Sigmoid colon (tissue), 7 donors: ENCODE measurements around the gene SUV39H2. TPM values are rescaled to one million over a fixed set of nuclear protein-coding genes. Genes with fewer than 3 reads are reported as not detected.
"Not testable (repeated sequence)": the region's sequence is repeated elsewhere in the genome, so short reads cannot be mapped to it uniquely, and the experiment has no call there.

Experiments
- DNase-seq: peaks from one replicate; pipeline ENCODE4 v3.0.0-alpha.2; 2019
- H3K27ac ChIP-seq, 4 donors: fragments of 200-600 bp; sonication (generic); one replicate each; pipeline ENCODE4 v1.5.1; 2016 to 2019; ENCODE audit warnings: mild to moderate bottlenecking in 1 of 4
- H3K27me3 ChIP-seq, 3 donors: fragments of 200-600 bp; sonication (generic); one replicate each; pipeline ENCODE4 v1.5.1; 2019; ENCODE audit warnings: mild to moderate bottlenecking in 1 of 3
- H3K36me3 ChIP-seq, 4 donors: fragments of 200-600 bp; sonication (generic); one replicate each; pipeline ENCODE4 v1.5.1; 2016 to 2019
- H3K4me1 ChIP-seq, 4 donors: fragments of 200-600 bp; sonication (generic); one replicate each; pipeline ENCODE4 v1.5.1; 2017 to 2019
- H3K4me3 ChIP-seq, 4 donors: fragments of 200-600 bp; sonication (generic); one replicate each; pipeline ENCODE4 v1.5.1; 2017 to 2019; ENCODE audit warnings: mild to moderate bottlenecking in 2 of 4, moderate library complexity in 1 of 4
- H3K9me3 ChIP-seq, 4 donors: fragments of 200-600 bp in 3 of 4; sonication (generic) in 3 of 4; one replicate each; pipeline versions ENCODE4 v1.5.1 to v1.6.1; 2013 to 2019
- EP300 ChIP-seq, 4 donors: sonication (generic); formaldehyde crosslinking; IDR thresholded peaks; one replicate each; pipeline ENCODE4 v1.6.1; 2017; ENCODE audit warnings: antibody characterized with exemption in 4 of 4
- POLR2A ChIP-seq, 2 donors: fragments of 450-650 bp; IDR thresholded peaks; one replicate each; pipeline ENCODE4 v1.6.1; 2016; ENCODE audit warnings: antibody characterized with exemption in 2 of 2, mild to moderate bottlenecking in 2 of 2, moderate library complexity in 2 of 2
- POLR2AphosphoS5 ChIP-seq, 4 donors: sonication (generic); formaldehyde crosslinking; IDR thresholded peaks; one replicate each; pipeline ENCODE4 v1.6.1; 2017; ENCODE audit warnings: antibody characterized with exemption in 4 of 4
- WGBS, 2 donors: extraction: QIAGEN DNeasy Blood & Tissue Kit; methylation state at CpG; one replicate each; pipeline ENCODE4 v1.1.7; 2013; 5-methylcytosine and 5-hydroxymethylcytosine counted together
- intact Hi-C: fragments of 100-400 bp; cut with DNase I; formaldehyde crosslinking; loops from one replicate; pipeline ENCODE4 v1.15.1; 2023
- polyA plus RNA-seq, 3 donors: library from polyadenylated mRNA; stranded (reverse); fragments of 200-250 nt; gene quantifications; one replicate each; pipeline ENCODE4 v1.2.3, GENCODE V29; 2013
- total RNA-seq, 4 donors: library from RNA; depleted of rRNA; stranded (reverse); fragments of >200 nt; gene quantifications; one replicate each; pipeline ENCODE4 v1.1.0, GENCODE V29; 2016
- TF ChIP-seq, protein P1 (sequence below), 4 experiments: fragments of 450-650 bp in 3 of 4; fragments of 200-600 bp in 1 of 4; IDR thresholded peaks; one replicate each; pipeline ENCODE4 v1.5.1; 2016 to 2019; ENCODE audit warnings: antibody characterized with exemption in 4 of 4, mild to moderate bottlenecking in 3 of 4, moderate library complexity in 2 of 4
- donor health status: healthy with polysubstance abuse.
- donor health status: Bipolar disorder and iron deficiency.
- donor health status: healthy.

SUV39H2 gene
- total and polyA plus RNA-seq, 7 donors, result 3.9 to 6.4 (median 4.7) TPM

DNA sequence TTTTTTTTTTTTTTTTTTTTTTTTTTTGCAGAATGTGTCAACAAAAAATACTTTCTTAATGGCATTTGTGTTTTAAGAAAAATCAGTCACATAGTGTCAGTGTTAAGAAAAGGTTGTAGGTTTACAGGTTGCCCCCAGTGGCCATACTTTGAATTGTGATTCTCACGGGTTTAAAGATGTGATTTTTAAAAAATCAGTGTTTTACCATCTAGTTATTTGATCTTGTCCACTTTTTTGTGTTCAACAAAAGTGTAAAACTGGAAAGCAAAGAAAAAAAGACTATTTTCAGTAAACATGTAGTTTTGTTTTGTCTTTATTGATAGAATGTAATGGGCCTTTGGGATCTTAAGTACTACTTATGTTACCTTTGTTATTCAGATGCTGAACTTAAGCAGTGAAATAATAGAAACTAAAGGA, 25.7 kb downstream of the SUV39H2 start:
- H3K4me1 ChIP-seq, result no peaks in the 10 kb centered on the region
- TF ChIP-seq POLR2A (IDR thresholded peaks at IDR 0.05) (no peak), POLR2AphosphoS5 (IDR thresholded peaks at IDR 0.05) (no peak), EP300 (IDR thresholded peaks at IDR 0.05) (no peak)
- TF ChIP-seq, protein P1, sequence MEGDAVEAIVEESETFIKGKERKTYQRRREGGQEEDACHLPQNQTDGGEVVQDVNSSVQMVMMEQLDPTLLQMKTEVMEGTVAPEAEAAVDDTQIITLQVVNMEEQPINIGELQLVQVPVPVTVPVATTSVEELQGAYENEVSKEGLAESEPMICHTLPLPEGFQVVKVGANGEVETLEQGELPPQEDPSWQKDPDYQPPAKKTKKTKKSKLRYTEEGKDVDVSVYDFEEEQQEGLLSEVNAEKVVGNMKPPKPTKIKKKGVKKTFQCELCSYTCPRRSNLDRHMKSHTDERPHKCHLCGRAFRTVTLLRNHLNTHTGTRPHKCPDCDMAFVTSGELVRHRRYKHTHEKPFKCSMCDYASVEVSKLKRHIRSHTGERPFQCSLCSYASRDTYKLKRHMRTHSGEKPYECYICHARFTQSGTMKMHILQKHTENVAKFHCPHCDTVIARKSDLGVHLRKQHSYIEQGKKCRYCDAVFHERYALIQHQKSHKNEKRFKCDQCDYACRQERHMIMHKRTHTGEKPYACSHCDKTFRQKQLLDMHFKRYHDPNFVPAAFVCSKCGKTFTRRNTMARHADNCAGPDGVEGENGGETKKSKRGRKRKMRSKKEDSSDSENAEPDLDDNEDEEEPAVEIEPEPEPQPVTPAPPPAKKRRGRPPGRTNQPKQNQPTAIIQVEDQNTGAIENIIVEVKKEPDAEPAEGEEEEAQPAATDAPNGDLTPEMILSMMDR (IDR thresholded peaks at IDR 0.05), result peak in 1 of 4 experiments; percentile 43
- WGBS, 2 donors, result 19 to 38% methylated on average over 1 of the region's 1 CpG
- no peak for DNase-seq
- H3K9me3 ChIP-seq, result no peaks in the 10 kb centered on the region
- no peak overlapping the region for H3K4me3 ChIP-seq
- no peaks in the 10 kb centered on the region for H3K27me3 ChIP-seq
- H3K36me3 ChIP-seq, result peaks cover 0 to 34% (median 4%) of the 10 kb centered on the region in 4 donors
- intact Hi-C loops, result no loop called here
- no peak overlapping the region for H3K27ac ChIP-seq

DNA sequence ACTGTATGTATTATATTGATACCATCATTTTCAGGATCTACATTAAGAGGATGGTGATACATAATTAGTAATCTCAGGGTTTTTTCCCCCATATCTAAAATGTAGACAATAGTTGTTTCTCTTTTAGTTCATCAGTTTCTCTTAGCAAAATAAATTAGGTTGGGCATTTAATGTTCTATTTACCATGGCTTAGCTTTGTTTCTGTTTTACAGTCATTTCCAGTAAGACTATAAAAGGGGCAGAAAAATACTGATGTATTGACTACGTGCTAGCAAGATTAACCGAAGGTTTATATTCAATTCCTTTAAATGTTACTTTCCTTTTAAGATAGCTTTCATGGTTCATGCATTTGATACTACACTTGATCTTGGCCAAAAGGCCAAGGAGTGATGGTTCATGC, 26.2 kb downstream of the SUV39H2 start:
- no peak overlapping the region for H3K27ac ChIP-seq
- intact Hi-C loops, result no loop called here
- peaks cover 0 to 31% (median 4%) of the 10 kb centered on the region in 4 donors for H3K36me3 ChIP-seq
- no peak for TF ChIP-seq POLR2A (IDR thresholded peaks at IDR 0.05)
- TF ChIP-seq, protein P1 (IDR thresholded peaks at IDR 0.05), result no peak
- no peak for TF ChIP-seq EP300 (IDR thresholded peaks at IDR 0.05)
- TF ChIP-seq POLR2AphosphoS5 (IDR thresholded peaks at IDR 0.05), result no peak
- 95% methylated on average over 2 of the region's 2 CpGs for WGBS, 2 donors
- H3K4me3 ChIP-seq, result no peak overlapping the region
- no peak for DNase-seq
- no peaks in the 10 kb centered on the region for H3K9me3 ChIP-seq
- no peaks in the 10 kb centered on the region for H3K4me1 ChIP-seq
- no peaks in the 10 kb centered on the region for H3K27me3 ChIP-seq

GRCh38 chr10:14905890-14906289, 27.2 kb downstream of the SUV39H2 start:
- Histone ChIP-seq H3K36me3 (peaks cover 0 to 35% (median 6%) of the 10 kb centered on the region in 4 donors), H3K27ac (no peak overlapping the region), H3K4me1 (no peaks in the 10 kb centered on the region), H3K27me3 (no peaks in the 10 kb centered on the region), H3K4me3 (no peak overlapping the region), H3K9me3 (no peaks in the 10 kb centered on the region)
- WGBS, 2 donors, result 67 to 91% methylated on average over 2 of the region's 2 CpGs
- intact Hi-C loops, result no loop called here
- no peak for DNase-seq
- TF ChIP-seq POLR2A (IDR thresholded peaks at IDR 0.05) (no peak), EP300 (IDR thresholded peaks at IDR 0.05) (no peak), POLR2AphosphoS5 (IDR thresholded peaks at IDR 0.05) (no peak)
- TF ChIP-seq, protein P1 (IDR thresholded peaks at IDR 0.05), result no peak

DNA sequence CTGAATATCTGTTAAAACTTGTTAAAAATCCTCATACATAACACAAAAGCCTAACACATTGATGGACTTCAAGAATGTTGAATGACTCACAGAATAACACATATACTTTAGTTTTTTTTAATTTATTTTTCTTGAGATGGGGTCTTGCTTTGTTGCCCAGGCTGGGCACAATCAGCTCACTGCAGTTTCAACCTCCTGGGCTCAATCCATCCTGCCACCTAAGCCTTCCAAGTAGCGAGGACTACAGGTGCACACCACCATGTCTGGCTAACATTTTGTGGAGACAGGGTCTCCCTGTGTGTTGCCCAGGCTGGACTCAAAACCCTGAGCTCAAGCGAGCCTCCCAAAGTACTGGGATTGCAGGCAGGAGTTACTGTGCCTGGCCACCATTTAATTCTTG, 28.1 kb downstream of the SUV39H2 start:
- 96 to 99% methylated on average over 2 of the region's 2 CpGs for WGBS, 2 donors
- Histone ChIP-seq H3K36me3 (peaks cover 0 to 41% (median 6%) of the 10 kb centered on the region in 4 donors), H3K27me3 (no peaks in the 10 kb centered on the region), H3K27ac (no peak overlapping the region), H3K9me3 (no peaks in the 10 kb centered on the region), H3K4me1 (no peaks in the 10 kb centered on the region), H3K4me3 (no peak overlapping the region)
- TF ChIP-seq, protein P1 (IDR thresholded peaks at IDR 0.05), result no peak
- no peak for TF ChIP-seq EP300 (IDR thresholded peaks at IDR 0.05)
- no peak for TF ChIP-seq POLR2AphosphoS5 (IDR thresholded peaks at IDR 0.05)
- no peak for TF ChIP-seq POLR2A (IDR thresholded peaks at IDR 0.05)
- intact Hi-C loops, result no loop called here
- no peak for DNase-seq

DNA sequence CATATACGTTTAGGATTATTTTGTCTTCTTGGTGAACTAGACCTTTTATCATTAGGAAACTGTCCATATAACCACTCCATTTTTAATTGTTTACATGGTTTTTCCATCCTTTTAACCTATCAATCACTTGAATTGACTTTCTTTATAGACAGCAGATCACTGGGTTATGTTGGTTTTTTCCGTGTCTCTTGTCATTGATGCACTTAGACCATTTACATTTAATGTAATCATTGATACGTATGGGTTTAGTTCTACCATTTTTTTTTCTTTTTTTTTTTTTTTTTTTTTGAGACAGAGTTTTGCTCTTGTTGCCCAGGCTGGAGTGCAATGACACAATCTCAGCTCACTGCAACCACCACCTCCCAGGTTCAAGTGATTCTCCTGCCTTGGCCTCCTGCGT, 28.9 kb downstream of the SUV39H2 start:
- intact Hi-C loops, H3K9me3 ChIP-seq, H3K4me1 ChIP-seq, DNase-seq, H3K4me3 ChIP-seq, H3K27ac ChIP-seq, H3K27me3 ChIP-seq: not testable (repeated sequence)
- peaks cover 0 to 47% (median 6%) of the 10 kb centered on the region in 4 donors for H3K36me3 ChIP-seq
- WGBS, 2 donors, result 97 to 98% methylated on average over 4 of the region's 4 CpGs
